Right lobe of liver (tissue), 4 donors: ENCODE data around the gene BTBD8.

Experiments
- POLR2A ChIP-seq: fragments of 450-650 bp; IDR thresholded peaks from one replicate; pipeline ENCODE4 v1.6.1; 2017; ENCODE audit warnings: antibody characterized with exemption, mild to moderate bottlenecking
- TF ChIP-seq, protein P1 (sequence below), 4 donors: fragments of 200-600 bp in 3 of 4; fragments of 450-650 bp in 1 of 4; IDR thresholded peaks; one replicate each; pipeline versions ENCODE4 v1.5.1 to v1.8.0; 2016 to 2022; ENCODE audit warnings: antibody characterized with exemption in 4 of 4, mild to moderate bottlenecking in 2 of 4
- donor health status: DM: no; HTN: no; CAD: no.
- donor health status: DM: no; HTN: no; CAD: no.
- donor health status: DM: no; HTN: yes; CAD: no.

- TF ChIP-seq POLR2A, result no peak
- TF ChIP-seq, protein P1, sequence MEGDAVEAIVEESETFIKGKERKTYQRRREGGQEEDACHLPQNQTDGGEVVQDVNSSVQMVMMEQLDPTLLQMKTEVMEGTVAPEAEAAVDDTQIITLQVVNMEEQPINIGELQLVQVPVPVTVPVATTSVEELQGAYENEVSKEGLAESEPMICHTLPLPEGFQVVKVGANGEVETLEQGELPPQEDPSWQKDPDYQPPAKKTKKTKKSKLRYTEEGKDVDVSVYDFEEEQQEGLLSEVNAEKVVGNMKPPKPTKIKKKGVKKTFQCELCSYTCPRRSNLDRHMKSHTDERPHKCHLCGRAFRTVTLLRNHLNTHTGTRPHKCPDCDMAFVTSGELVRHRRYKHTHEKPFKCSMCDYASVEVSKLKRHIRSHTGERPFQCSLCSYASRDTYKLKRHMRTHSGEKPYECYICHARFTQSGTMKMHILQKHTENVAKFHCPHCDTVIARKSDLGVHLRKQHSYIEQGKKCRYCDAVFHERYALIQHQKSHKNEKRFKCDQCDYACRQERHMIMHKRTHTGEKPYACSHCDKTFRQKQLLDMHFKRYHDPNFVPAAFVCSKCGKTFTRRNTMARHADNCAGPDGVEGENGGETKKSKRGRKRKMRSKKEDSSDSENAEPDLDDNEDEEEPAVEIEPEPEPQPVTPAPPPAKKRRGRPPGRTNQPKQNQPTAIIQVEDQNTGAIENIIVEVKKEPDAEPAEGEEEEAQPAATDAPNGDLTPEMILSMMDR (IDR thresholded peaks at IDR 0.05), result no peak
Measured at GRCh38 chr1:92117526-92117925, 37.4 kb downstream of the BTBD8 start.
